Measurements from ENCODE around the gene ARFGAP2.
A peak's percentile ranks its signal among the peaks of the same experiment; 100 is the strongest.
"Not testable (repeated sequence)": the region's sequence is repeated elsewhere in the genome, so short reads cannot be mapped to it uniquely, and the experiment has no call there.

The ARFGAP2 gene

DNA sequence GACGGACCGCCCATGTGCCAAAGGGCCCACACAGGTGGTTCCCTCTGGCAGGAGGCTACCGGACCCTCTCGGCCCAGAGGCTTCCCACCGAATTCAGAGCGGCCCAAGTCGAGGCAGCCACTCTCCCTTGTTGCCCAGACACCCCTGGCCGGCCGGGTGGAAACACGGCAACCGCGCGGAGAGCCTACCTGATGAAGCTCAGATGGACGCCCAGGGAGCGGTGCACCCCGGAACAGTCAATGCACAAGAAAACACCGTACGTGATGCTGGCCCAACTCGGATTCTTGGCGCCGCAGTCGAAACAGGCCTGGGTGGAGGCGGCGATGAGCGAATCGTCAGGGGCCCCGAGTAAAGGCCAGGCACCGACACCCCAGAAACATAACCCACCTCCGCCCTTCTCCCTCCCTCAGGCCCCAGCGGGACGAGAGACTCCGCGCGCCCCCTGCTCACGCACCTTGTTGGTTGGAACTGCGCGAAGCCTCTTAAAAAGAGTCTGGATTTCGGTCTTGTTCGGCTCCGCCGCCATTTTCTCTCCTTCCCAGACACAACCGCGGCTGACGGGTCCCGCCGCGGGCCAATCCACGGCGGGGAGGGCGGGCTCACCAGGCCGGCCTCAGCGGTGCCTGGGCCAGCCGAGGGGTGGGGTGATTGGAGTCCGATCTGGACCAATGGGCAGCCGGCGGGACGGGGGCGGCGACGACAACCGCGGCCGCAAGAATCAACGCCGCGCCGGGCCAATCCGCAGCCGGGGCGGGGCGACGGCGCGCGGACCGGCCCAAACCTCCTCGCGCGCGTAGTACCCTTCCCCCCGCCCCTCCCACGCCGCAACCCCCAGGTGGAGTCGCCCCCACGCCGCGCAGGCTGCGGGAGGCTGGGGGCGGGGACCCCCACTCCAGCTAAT is at the start of gene ARFGAP2:
Gene ARFGAP2, minus strand, starts transcription at position 552 of the 901 bp plus-strand sequence. Its CDS starts 26 bp downstream, at position 526.
- peak; percentile 98 for DNase-seq (ENCODE audit: low read depth)

DNA sequence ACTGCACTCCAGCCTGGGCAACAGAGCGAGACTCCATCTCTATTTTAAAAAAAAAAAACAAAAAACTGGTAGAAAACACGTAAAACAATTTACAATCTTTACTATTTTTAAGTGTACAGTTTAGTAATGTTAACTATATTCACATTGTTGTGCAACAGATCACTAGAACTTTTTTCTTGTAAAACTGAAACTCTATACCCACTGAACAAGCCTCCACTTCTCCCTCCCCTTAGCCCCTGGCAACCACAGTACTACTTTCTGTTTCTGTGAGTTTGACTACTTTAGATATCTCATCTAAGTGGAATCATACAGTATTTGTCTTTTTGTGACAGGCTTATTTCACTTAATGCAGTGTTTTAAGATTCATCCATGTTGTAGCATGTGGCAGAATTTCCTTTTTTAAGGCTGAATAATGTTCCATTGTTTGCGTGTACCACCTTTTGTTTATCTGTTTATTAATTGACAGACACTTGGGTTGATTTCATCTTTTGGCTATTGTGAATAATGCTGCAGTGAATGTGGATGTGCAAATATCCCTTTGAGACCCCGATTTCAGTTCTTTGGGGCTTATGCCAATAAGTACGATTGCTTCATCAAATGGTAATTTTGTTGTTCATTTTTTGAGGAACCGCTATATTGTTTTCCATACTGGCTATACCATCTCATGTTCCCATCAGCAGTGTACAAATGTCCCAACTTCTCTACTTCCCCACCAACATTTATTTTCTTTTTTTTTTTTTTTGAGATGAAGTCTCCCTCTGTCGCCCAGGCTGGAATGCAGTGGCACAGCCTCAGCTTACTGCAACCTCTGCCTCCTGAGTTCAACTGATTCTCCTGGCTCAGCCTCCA is 49.1 kb upstream of the ARFGAP2 start:
- DNase-seq (ENCODE audit: low read depth) = peak; percentile 70

DNA sequence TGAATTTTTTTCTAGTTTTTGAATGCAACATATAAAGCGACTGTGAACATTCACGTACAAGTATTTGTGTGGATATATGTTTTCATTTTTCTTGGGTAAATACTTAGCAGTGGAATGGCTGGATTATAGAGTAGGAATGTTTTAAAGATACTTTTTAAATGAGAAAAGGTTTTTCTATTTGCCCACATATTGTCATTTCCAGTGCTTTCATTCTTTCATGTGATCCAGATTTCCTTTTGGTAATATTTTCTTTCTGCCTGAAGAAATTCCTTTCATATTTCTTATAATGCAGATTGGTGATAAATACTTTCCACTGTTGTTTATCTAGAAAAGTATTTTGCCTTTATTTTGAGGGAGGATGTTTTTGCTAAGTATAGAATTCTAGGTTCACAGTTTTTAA is 46.0 kb upstream of the ARFGAP2 start:
- no peak for DNase-seq (ENCODE audit: low read depth)

DNA sequence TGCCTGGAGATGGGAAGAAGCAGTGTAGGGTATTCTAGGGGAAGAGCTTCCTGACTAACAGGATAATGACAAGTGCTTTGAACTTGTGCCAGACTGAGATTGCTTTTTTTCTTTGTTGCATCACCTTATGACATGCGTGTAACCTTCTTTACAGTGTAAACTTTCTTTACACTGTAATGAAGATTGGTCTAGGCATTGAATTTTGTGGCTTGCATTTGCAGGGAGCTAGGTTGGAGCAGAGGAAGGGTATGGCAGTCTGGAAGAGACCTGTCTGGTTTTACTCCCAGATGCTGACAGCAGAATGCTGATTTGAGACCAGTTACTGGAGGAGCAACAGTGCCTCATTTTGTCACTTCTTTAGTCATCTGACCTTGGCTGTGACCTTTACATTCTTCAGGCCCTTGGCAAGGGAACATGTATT is 43.7 kb upstream of the ARFGAP2 start:
- peak; percentile 81 for DNase-seq (ENCODE audit: low read depth)

DNA sequence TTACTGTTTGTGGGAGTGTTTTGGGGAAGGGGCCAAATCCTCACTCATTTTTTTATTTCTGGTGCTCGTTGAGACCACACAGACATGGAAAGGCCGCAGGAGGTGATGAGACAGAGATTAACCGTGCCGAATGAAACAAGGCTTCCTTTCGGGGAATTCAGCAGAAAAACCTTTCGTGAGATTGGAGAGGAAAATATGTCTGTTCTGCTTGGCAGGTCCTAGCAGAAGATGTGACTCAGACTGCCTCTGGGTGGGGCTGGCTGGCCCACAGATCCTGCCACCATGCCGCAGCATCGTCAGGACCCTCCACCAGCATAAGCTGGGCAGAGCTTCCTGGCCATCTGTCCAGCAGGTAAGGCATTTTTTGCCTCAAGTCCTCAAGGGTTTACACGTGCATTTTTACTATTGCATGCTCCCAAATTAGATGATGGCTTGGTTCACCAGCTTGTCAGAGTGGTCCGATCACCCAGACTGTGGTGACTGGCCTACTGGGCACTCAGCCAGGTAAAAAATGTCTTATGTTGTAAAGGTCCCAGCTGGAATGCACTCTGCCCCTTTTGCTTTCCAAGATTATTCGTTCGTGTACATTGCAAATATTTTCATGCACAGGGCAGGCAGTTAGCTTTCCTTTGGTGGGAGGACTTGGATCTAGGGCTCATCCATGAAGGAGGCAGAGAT is 39.6 kb upstream of the ARFGAP2 start:
- peak; percentile 86 for DNase-seq (ENCODE audit: low read depth)

DNA sequence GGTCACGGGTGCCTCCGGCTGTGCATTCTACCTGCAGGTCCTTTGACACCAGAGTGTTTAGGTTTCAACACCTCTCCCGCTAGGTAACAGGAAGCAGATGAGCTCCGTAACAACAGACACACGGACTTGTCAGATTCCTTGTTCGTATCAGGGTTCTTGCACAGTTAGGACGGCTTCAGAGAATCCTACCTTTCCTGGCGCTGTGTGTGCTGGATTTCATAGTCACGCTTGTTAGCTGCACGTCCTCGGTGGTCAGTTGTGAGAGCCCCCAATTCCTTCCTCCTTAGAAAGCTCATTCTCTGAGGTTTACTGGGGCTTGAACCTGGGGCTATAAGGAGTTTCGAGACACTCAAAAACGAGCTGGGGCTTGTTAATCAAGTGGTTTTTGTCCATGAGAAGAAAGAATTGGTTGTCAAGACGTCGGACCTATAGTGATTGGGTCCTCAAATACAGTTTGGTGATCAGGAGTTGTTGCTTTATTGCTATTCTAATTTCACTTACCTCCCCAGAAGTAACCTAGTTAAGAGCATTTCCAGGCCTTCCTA is 38.8 kb upstream of the ARFGAP2 start:
- DNase-seq (ENCODE audit: low read depth) = no peak

DNA sequence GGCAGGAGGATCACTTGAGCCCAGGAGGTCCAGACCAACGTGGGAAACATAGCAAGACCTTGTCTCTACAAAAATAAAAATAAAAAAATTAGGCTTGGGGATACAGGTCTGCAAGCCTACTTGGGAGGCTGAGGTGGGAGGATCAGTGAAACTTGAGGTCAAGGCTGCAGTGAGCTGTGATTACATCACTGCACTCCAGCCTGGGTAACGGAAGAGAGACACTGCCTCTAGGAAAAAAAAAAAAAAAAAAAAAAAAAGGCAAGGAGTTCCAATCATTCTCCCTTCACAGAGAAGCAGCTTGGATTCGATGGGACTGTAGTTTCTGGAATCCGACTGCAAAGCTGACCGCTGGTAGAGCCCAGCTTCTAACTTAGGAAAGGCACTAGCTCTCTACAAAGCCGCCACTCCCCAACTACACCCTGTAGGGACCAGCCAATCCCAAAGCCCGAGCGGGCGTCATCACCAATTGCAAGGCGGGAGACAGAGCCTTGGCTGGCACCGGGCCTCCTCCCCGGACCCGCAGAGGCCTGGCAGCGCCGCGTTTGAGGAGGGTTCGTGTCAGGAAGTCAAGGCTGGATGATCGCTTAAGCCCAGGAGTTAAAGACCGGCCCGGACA is 37.4 kb upstream of the ARFGAP2 start:
- DNase-seq (ENCODE audit: low read depth) = peak; percentile 87

DNA sequence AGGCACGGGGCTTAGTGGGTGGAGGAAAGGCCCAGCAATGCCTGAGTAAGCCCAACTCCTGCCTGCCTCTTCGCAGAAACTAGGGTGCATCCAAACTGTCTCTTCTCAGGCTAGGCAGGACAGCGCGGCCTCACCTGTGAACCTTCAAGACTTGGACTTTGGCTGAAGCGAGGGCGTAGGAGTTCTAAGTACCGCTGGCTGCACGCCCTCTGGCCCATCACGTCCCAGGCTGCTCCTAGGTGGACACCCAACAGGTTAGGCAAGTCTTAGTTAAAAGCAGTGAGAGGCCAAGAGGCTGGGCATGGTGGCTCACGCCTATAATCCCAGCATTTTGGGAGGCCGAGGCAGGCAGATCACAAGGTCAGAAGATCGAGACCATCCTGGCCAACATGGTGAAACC is 36.3 kb upstream of the ARFGAP2 start:
- no peak for DNase-seq (ENCODE audit: low read depth)

DNA sequence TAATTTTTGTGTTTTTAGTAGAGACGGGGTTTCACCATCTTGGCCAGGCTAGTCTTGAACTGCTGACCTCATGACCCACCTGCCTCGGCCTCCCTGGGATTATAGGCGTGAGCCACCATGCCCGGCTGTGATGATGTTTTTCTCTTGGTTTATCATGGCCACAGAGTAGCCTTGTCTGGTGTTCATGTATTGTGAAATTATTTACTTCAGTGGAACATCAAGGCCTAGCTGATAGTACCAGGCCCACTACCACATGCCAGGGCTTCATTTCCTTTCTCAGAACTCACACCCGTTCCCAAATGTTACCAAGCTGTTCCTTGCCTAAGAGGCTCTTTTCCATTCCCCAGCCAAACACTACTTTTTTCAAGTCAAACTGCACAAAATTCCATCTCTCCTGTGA is 31.9 kb upstream of the ARFGAP2 start:
- DNase-seq (ENCODE audit: low read depth) = no peak

DNA sequence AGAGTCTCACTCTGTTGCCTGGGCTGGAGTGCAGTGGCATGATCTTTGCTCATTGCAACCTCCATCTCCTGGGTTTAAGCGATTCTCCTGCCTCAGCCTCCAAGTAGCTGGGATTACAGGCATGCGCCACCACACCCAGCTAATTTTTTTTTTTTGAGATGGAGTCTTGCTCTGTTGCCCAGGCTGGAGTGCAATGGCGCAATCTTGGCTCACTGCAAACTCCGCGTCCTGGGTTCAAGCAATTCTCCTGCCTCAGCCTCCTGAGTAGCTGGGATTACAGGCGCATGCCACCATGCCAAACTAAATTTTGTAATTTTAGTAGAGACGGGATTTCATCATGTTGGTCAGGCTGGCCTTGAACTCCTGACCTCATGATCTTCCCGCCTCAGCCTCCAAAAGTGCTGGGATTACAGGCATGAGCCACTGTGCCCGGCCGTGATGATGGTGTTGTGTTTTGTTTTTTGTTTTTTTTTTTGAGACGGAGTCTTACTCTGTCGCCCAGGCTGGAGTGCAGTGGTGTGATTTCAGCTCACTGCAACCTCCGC is 31.4 kb upstream of the ARFGAP2 start:
- DNase-seq (ENCODE audit: low read depth) = not testable (repeated sequence)

DNA sequence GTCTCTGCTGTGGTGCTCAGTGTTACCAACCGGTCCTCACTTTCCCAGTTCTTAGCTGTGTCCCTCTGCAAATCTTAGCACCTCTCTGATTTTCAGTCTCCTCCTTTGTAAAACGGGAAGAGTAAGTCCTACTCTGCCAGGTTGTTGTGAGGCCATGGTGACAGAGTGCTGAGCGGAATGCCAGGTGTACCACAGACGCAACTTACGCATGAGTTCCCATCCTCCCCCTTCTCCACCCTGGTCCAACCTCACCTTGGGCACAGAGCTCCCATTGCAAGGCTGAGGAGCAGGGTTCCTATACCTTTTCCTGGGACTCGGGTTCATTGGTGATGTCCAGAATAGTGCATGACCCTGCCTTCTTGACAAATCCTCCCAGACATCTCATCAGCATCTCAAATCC is 30.8 kb upstream of the ARFGAP2 start:
- DNase-seq (ENCODE audit: low read depth) = no peak

DNA sequence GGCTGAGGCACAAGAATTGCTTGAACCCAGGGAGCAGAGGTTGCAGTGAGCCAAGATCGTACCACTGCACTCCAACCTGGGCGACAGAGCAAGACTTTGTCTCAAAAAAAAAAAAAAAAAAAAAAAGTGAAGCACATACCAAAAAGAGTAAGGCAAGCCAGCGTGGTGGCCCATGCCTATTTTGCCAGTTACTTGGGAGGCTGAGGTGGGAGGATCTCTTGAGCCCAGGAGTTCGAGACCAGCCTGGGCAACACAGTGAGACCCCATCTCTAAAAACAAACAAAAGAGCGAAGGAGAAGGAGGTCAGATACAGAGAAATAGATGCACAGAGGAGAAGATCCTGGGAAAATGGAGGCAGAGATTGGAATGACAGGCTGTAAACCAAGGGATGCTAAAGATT is 29.9 kb upstream of the ARFGAP2 start:
- not testable (repeated sequence) for DNase-seq (ENCODE audit: low read depth)

DNA sequence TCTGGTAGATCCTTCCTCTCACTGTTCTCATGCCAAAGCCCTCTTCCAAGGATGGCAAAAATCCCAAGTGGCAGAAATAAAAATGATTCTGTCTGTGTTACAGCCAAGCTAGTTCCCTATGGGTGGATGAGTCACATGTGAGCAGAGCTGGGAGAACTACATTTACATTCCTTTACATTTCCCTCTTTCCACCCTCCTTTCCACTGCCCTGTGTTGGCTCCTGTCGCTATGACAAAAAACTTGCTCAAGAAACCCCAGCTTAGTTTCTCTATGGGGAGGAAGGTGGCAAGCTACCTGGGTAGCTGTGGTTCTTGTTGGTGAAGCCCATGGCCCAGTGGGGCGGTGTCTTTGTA is 27.9 kb upstream of the ARFGAP2 start:
- peak; percentile 50 for DNase-seq (ENCODE audit: low read depth)

DNA sequence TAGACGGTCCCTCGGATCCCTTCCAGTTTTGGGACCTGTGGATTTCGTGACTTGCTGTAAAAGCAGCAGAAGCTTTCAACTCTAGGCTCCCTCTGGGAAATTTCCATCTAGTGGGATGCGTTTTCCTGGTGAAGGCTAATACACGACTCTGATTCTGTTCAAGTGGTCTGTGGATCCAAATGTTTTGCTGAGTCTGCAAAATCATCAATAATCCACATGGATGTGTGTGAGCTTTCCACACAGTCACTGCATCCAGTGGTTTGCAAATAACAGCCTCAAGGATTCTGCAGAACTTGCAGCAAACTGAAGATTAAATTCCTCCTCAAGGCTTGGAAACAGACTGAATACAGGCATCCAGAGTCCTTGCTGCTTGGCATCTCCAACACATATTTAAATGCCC is 25.9 kb upstream of the ARFGAP2 start:
- DNase-seq (ENCODE audit: low read depth) = no peak

DNA sequence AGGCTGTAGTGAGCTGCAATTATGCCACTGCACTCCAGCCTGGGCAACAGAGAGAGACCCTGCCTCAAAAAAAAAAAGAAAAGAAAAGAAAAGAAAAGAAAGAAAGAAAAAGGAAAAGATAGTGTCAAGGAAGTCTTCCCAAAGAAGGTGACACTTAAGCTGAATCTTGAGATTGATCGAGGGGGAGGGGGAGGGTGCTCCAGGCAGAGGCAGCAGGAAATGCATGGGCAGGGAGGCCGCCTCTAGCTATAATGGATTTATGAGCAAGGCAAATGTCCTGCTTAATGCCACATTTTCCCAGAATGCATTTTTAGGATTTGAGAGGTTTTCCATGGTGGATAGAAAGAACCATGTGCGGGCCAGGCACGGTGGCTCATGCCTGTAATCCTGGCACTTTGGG is 24.3 kb upstream of the ARFGAP2 start:
- no peak for DNase-seq (ENCODE audit: low read depth)

DNA sequence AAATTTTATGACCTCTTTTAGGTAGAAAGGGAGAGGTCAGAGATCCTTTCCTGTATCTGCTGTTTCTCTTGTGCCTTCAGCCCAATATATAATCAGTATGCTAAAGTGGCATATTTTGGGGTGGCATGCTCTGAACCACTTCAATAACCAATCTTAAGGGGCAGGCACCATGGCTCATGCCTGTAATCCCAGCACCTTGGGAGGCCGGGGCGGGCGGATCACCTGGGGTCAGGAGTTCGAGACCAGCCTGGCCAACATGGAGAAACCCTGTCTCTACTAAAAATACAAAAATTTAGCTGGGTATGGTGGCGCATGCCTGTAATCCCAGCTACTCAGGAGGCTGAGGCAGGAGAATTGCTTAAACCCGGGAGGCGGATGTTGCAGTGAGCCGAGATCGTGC is 21.5 kb upstream of the ARFGAP2 start:
- not testable (repeated sequence) for DNase-seq (ENCODE audit: low read depth)

DNA sequence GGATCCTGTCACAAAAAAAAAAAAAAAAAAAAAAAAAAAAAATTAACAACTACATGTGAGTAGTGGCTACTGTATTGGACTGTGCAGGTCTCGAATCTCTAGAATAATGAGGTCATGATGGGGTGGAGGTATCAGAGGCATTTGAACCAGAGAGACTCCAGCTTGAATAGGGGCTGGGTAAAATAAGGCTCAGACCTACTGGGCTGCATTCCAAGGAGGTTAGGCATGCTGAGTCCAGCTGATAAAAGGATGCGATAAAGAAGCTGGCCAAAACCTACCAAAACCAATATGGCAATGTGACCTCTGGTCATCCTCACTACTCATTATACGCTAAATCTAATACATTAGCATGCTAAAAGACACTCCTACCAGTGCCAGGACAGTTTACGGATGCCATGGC is 15.4 kb upstream of the ARFGAP2 start:
- DNase-seq (ENCODE audit: low read depth) = peak; percentile 9

DNA sequence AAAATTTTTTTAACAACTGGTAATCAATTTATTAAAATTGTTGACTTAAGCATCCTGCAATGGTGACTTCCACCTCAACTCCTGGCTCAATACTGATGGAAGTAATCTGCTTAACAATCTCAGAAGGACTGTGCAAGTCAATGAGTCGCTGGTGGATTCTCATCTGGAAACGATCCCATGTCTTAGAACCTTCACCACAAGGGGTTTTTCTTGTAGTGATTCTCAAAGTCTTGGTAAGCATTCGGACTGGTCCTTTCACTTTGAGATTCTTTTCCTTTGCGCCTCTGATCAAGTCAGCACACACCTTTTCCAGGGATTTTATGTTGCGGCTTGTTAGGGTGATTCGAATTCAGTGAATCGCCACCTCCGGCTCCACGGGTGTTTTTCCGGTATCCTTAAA is 14.5 kb upstream of the ARFGAP2 start:
- DNase-seq (ENCODE audit: low read depth) = peak; percentile 28

DNA sequence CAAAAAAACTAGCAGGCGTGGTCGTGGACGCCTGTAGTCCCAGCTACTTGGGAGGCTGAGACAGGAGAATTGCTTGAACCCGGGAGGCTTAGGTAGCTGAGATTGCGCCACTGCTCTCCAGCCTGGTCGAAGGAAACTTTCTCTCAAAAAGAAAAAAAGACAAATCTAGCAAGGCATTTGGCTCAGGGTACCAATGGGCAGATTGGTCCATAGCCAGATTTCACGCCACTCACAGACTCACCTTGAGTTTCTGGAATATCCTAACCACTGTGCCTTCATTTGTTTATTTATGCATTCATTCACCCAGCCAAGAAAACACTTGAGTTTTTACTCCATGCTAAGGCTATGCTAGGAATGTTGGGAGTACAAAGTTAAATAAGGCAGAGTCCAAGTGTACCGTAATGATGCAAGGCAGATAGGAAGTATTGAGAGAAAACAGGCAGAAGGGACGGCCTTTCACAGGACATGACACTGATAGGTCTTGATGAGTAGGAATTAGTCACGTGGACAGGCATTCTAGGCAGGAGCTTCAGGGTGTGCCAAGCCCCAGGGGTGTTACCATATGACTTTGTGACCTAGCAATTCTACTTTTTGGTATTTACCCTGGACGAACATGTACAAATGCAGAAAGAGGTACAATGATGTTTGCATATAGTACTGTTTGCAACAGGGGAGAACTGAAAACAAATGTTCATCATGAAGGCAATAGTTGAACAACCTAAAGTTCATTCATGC is 12.6 kb upstream of the ARFGAP2 start:
- peak; percentile 95 for DNase-seq (ENCODE audit: low read depth)

DNA sequence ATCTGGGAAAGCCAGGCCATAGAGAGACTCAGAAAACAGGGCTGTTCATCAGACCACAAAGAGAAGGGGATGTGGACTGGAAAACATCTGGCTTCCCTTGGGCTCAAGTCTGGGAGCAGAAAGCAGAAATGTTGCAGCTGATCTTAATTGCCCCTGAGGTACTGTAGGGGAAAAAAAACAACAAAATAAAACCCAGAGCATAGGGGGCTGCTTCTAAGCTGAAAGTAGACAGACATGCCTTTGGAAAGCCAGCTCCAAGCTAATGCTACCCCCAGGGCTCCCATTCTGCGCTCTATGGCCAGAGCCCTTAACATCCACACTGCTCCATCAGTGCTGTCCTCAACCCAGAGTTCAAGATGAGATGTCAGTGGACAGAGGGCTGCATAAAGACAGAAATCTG is 11.6 kb upstream of the ARFGAP2 start:
- no peak for DNase-seq (ENCODE audit: low read depth)

DNA sequence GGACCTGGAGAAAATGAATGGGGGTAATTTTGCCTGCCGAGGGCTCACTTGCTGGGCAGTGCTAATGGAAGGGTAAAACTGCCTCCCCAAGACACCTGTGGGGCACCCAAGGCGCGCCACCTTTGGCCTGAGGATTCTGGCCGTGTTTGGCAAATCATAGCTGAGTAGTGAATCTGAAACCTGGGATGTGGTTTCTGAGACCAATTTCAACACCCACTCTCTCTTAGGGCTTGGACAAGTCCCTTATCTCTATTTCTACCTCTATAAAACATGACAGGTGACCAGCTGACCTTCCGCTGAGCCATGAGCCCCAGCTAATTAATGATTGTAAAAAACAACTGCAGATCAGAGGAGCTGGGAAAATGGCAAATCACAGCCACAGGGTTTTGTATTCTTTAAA is 11.0 kb upstream of the ARFGAP2 start:
- no peak for DNase-seq (ENCODE audit: low read depth)

All from iris pigment epithelial cell (primary cell).